NCI-H69 (cell line): ENCODE results near the gene C1QTNF9.
"Not testable (repeated sequence)": the region's sequence is repeated elsewhere in the genome, so short reads cannot be mapped to it uniquely, and the experiment has no call there.

ENCODE experiments used
- DNase-seq: peaks from one replicate; lab custom pipeline; 2025; lab: John Stamatoyannopoulos, UW

C1QTNF9 gene, protein sequence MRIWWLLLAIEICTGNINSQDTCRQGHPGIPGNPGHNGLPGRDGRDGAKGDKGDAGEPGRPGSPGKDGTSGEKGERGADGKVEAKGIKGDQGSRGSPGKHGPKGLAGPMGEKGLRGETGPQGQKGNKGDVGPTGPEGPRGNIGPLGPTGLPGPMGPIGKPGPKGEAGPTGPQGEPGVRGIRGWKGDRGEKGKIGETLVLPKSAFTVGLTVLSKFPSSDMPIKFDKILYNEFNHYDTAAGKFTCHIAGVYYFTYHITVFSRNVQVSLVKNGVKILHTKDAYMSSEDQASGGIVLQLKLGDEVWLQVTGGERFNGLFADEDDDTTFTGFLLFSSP

DNA sequence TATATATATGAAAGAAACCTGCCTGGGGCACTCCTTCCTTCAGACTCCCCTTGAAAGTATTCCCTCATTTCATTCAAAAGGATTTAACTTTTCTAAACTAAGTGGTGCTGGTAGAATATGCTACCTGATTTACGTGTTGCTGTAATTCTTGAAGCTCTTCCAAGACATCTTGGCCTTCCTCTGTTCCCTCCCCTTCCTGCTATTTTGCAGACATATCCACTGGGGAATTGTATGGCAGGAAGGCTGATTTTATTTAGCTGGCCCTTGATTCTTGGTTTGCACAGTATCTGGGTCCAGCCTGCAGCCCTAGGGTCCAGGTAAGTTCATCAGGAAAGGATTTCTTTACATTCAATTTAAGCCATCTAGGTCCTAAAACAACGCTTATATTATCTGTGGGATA is at the start of gene C1QTNF9:
Gene C1QTNF9, plus strand, starts transcription at position 281 of the 400 bp plus-strand sequence. CDS start 6,424 bp downstream, outside the sequence.
- DNase-seq: not testable (repeated sequence)

DNA sequence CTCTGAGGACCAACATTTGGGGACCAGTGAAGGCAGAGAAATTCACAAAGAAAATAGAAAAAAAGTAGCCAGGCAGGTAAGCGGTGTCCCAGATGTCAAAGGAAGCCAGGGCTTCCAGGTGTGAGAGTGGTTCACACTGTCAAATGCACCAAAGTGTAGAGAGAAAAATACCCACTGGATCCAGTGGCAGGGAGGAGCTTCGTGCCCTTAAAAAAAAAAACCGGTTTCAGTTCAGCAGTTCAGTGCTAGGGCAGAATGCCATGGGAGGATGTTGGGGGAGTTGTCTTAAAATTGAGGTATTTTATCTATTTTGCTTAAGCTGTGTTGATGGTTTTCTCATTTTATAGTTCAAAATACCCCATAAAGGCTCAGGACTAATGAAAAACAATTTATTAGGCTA is 47.8 kb upstream of the C1QTNF9 start:
- DNase-seq: no peak

DNA sequence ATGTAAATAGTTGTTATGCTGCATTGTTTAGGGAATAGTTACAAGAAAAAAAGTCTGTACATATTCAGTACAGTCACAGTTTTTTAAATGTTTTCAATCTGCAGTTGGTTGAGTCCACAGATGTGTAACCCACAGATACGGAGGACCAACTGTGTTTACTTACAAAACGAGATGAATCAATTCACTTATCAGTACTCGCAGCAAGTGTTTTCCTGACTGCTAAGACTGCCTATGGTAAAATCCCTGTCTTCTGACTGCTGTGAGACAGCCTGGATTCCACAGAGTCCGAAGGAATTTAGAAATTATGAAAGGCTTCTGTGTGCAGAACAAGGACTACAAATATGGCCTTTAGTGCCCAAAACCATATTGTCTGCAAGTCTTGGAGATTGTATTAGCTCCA is 45.7 kb upstream of the C1QTNF9 start:
- no peak for DNase-seq

DNA sequence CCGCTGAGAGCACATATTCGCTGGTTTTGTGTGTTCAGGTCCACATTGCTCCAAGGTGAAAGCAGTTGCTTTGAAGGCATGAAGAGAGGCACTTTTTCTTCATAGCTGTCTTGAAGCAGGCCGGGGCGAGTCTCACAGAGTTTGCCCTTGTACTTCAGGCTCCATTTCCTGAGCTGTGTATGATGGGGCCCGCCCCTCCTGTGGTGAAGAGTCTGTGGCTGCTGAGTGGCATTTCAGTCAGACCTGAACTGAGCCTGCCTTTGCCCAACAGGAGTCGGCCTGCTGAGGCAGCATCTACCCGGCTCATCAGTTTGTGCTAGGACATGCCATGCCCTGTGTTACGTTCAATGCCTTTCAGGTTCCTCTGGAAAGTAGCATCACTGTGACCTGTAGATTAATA is 44.4 kb upstream of the C1QTNF9 start:
- no peak for DNase-seq

DNA sequence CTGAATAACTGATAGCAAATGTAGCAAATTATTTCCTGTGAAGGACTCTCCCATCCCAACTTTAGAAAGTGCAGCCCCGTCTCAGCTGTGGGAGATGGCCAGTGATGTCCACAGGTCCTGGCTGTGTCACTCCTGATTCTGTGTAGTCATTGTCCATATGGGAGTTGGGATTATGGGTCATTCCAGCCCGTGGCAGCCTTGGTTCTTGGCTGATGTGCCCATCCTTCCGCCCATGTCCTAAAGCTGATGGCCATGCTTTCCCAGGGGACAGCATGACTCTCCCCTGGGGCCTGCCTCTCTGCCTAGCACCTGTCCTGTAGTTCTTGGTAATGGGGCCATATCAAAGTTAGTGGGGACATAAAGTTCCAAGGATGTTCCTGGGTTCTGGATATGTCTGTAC is 43.9 kb upstream of the C1QTNF9 start:
- no peak for DNase-seq

DNA sequence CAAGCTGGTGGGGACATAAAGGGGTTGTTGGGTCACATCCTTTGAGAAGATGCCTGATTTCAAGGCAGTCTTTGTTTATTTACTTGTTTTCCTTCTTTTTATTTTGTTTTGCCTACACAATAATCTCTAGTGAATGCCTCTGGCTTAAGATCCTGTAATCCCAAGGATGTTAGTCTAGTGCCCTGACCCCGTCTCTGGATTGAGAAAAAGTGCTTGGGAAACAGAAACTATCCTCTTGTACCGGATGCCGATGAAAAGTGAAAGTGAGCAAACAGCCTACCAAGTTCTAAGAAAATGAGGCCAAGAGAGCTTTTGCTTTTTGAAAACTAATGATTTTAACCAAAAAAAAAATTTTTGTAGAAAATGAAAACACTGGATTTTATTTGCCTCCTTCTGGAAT is 42.1 kb upstream of the C1QTNF9 start:
- no peak for DNase-seq

DNA sequence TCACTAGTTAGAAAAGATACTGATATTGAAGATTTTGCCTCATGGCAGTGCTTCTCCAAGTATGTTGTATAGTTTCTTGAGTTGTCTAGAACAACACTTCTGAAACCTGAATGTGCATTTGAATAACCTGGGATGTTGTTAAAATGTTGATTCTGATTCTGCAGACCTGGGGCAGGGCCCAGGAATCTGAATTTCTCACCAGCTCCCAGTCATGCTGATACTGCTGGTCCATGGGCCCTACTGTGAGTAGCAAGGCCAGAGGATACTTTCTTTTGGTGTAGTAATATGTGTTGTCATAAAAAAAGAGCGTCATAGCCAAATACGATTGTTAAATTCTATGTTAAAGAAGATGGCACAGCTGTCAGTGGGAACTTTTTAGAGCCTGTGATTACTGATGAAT is 41.6 kb upstream of the C1QTNF9 start:
- no peak for DNase-seq

DNA sequence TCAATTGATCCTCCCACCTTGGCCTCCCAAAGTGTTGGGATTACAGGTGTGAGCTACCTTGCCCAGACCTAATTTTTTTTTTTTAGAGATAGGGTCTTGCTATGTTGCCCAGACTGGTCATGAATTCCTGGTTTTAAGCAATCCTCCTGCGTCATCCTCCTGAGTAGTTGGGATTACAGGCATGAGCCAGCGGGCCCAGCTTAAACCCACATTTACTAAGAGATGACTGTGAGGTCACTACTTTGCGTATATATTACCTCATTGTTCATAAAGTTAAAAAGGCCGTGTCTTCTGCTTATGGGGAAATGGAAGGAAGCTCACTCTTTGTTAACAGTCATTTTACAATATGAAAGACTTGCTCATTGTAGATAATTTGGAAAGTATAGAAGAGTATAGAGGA is 39.6 kb upstream of the C1QTNF9 start:
- no peak for DNase-seq

DNA sequence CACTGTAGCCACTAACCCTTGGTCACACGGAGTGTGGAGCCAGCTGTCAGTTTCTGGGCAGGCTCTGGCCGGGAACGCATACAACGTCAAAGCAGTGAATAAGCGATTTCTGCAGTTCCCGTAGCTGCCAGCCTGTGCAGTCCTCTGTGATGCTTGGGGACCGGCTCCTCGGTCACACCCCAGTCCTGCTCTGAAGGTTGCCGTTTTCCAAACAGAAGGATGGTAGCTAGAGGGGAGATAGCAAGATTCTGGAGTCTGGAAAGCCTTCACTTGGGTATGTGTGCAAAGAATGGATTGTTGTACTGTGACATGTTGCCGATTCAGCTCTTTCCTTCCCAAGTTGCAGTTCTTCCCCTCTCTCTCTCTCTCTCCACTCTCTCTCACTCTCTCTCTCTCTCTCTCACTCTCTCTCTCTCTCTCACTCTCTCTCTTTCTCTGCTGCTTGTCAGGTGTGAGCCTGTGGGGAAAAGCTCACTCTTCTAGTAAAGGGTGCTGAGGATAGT is 38.7 kb upstream of the C1QTNF9 start:
- no peak for DNase-seq

DNA sequence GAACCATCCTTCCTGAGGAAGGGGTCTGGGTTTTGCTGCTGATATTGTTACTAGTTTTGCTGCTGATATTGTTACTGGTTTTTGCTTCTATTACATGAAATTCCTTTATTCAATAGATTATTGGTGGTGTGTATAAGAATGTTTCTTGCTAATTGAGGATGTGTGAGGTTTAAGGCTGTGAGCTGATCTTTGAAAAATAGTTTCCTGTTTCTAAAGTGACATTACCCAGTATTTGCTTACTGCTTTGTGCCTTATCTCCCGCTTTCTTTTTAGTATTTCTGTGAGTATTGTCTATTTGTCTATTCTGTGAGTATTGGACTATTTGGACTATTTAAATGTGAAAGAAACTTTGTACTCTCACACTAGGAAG is 38.2 kb upstream of the C1QTNF9 start:
- no peak for DNase-seq

DNA sequence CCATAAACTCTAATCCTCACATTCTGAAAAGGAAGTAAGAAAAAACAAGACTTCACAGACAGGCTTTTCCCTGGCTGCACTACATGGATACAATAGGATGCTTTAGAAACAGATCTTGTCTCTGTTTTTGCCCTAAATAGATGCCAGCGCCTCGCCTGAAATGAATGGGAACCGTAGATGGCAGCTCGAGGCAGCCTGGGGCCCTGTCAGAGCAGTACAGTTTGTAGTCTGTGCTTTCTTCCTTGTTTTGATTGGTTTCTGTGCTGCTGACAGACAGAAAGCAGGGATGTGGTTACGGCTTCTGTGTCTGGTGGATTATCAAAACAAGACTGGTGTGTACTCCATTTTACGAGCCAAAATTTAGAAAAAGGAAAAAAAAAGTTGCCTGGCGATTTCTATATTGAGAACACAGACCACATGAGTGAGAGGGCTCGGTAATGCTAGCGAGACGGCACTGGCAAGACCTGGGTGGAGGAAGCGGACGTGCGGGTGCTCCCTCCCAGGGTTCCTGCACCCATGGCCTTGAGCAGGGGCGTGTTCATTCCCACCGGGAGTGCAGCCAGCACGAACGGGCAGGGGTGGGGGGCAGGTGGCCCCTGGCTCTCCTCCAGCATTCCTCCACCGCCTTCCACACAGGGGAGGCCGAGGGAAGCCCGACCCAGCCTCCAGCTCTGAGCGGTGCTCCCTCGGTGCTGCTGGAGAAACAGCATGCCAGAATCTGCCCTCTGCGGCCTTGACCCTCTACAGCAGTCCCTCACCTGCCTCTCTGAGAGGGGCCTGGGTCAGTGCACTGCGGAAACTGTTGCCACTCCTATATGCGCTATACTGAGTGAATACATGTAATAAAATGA is 37.6 kb upstream of the C1QTNF9 start:
- no peak for DNase-seq

DNA sequence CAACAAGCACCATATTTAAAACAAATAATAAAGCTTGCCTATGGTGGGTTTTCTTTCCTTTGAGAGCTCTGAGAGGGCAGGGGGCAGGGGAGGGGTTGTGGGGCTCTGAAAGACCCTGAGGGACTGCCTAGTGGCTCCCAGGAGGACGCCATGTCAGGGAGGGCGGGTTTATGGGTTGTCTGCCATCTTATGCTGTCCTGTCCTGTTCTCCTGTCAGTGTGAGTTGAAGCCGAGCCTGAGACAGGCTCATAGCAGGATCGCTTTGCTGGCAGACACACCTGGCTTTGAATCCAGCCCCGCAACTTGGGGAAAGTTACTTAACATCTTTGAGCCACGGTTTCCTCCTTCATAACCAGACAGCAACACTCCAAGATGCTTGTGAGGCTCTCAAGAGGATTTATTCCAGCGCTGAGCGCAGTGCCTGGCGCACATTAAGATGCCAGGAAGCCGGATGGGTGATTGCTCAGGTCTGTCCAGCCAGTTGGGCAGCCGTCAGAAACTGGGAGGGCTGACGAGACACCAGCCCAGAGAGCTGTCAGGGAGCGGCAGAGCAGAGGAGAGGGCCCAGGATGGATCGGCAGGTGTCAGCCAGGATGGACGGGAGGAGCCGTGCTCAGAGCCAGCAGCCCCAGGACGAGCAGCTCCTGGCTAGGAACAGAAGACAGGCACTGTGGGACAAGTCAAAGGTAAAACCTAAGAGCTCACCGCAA is 36.8 kb upstream of the C1QTNF9 start:
- no peak for DNase-seq

DNA sequence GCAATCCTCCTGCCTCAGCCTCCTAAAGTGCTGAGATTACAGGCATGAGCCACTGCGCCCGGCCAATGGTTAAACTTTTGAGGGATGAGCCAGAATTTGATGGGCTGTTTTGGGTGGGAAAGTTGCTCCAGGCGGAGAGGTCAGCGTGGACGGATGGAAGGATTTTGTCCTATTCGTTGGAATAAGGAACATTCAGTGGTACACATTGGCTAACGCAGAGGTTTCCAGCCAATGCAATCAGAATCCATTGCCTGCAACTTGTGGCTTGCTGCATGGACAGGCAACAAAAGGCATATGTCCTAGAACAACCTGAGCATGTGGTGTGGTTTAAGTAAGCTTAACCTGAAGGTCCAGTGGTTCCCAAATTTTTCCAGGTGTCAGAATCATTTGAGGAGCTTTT is 35.5 kb upstream of the C1QTNF9 start:
- no peak for DNase-seq

DNA sequence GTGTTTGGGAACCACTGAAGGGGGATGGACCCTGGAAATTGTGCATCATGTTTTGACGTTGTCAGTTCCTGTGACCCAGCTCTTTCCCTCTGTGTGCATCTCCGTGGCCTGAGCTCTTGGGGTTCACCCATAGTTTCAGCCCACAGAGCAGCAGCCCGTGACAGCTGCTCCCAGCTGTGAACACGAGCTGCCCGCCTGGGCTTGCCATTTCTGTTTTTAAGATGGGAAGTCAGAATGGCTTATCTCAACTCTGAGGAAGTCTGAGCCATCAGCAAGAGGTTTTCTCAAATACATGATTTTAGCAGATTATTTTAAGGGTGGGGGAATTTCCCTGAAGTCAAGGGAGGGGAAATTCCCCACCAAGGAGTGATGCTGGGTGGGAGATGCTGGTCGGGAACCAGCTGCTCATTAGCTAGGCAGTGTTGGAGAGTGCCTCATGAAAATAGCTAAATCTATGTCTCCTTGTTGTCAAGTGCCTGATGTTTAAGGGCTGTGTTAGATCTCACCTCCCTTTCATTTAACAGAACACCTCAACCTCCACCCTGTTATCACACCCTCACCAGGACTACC is 34.8 kb upstream of the C1QTNF9 start:
- DNase-seq: no peak

DNA sequence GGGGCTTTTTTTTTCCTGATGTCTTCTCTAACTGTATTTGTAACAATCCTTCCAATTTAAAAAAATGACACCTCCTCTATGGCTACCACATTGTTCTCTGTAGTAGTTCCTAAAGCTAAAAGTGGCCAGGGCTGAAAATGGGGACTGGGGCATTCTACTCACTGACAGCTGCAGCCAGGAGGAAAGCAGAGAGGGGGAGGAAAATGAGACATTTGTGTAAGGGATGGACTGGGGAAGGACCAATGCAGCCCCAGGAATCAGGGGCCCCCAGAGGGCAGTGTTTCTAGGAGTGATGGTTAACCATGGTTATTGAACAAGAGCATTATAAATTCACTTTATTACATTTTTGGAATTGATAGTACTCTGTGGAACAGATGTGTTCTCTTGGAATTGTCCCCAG is 34.3 kb upstream of the C1QTNF9 start:
- DNase-seq: no peak

DNA sequence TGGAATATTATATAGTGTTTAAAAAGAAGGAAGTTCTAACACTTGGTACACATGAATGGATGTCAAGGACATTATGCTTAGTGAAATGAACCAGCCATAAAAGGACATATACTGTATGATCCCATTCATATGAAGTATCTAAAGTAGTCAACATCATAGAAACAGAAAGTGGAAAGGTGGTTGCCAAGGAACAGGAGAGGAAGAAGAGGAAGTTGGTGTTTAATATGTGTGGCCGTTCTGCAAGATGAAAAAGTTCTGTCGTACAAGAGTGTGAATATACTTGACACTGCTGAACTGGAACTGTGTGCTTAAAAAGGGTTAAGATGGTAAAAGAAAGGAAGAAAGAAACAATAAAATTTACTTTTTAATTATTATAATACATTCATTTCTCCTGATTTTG is 33.1 kb upstream of the C1QTNF9 start:
- no peak for DNase-seq

DNA sequence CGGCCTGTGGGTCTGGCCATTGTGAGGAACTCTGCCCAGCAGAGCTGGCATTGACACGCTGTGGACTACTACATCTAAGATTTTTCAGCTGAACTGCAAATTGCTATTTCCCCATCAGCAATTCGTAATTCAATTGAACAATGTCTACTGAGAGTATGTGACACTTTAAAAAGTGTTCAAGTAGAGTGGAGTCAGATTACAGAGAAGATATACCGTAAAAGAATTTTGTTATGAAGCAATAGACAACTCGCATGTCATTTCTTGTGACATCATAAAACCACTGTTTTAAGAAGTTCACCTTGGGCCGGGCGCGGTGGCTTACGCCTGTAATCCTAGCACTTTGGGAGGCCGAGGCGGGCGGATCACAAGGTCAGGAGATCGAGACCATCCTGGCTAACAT is 32.5 kb upstream of the C1QTNF9 start:
- DNase-seq: no peak

DNA sequence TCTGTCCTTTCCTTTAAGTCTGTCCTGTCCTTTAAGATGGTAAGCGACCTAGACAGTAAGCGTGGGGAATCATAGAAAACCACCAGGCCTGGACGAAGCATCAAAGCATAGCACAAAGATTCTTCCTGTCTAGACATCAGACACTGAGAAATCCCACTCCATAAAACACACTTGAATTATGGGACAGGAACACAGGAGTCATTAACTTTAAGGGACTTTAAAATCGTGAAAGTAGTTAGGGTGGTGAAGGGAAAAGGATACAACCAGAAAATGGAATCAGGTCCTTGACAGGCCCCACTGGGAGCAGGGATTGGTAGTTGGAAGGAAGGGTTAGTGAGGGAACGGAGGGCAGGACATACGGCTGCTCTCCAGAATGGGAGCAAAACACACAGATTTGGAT is 31.6 kb upstream of the C1QTNF9 start:
- DNase-seq: no peak

DNA sequence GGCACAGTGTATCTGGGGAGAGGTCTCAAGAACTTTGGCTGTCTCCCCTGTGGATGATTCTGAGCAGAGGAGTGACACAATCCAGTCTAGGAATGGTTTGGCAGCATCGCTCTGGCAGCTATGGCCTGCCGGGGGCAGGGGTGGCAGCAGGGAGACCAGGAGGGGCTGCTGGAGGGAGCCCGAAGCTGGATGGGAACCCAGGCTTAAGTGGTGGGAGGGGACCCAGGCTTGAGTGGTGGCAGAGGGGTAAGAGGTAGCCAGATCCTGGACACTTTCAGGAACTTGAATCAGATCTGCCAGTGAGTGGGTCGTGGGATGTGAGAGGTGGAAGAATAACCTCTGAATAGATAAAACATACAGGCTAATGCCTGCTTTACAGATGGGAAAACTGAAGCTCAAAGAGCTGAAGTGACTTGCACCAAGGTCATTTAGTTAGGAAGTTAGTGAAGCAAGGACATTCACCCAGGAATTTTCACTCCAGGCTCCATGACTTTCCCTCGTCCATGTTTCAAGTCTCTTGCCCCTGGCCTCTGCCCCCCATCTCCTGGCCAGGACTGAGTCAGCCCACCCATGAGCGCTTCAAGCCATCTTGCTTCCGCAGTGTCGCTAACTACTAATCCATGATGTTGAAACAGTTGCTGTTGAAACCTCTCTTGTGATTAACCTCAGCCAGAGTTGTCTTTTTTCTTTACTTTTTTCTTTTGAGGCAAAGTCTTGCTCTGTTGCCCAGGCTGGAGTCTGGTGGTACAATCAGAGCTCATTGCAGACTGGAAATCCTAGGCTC is 29.9 kb upstream of the C1QTNF9 start:
- DNase-seq: no peak

DNA sequence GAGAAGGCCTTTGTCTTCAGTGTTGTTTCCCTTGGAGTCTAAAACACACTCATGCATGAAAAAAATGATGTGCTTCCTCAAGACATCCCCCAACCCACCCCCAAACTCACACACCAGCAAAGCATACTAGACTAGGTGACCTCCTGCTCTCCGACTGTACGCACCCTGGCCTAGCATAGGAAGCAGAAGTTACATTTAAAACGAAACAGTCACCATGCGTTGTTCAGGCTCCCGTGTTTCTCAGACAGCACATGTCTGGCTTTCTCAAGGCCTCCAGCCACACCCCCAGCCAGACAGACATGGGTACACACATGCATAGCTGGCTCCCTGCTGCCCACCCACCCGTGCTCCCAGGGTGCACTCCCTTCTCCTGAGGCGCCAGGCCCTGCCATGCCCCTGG is 28.7 kb upstream of the C1QTNF9 start:
- DNase-seq: no peak

DNA sequence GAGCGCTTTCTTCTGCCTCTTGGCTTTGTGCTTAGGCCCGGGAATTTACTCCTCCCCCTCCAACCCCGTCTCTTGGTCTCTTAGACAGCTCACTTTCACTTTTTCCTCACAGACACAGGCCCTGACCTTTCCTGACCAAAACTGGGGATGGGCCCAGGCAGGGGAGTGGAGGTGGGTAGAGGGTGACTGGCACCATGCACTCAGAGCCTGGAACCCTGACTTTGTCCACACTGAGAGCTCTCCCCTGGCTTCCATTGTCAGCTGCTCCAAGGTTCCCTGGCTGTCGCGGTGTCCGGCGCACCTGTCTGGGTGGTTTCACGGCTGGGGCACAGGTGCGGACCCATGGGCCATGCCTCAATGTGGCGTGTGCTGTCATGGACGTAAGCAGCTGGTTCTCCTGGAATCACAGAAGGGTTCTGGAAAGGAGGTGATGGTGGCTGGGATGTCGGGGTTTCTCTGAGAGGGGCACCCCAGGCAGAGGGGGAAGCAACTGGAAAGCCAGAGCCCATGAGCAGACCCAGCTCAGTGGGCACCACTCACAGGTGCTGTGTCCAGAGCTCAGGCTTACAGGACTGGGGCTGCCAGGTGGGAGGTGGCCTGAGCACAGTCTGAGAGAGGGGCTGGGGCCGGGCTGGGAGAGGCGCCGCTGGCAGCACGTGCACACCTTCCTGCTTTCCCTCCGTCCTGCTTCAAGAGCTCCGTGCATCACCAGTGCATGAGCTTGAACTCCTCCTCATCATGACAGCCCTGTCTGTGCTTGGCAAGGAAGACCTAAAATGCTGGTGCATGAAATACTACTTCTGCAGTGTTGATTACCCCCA is 28.0 kb upstream of the C1QTNF9 start:
- no peak for DNase-seq
